ENCODE data around the gene CACNA1I.

The CACNA1I gene

GRCh38 chr22:39620924-39621690 is 50.6 kb downstream of the CACNA1I start:
- FAIRE-seq = no peak
- DNase-seq (ENCODE audit: insufficient read length) = no peak

GRCh38 chr22:39621826-39622225 is 51.3 kb downstream of the CACNA1I start:
- DNase-seq (ENCODE audit: insufficient read length) (no peak), FAIRE-seq (no peak)
- TF ChIP-seq TAF1 (IDR thresholded peaks at IDR 0.05; ENCODE audit: borderline replicate concordance, low read depth, low read length) (no peak), POLR2AphosphoS5 (IDR thresholded peaks at IDR 0.05; ENCODE audit: low read depth, low read length) (no peak), POLR2A (IDR thresholded peaks at IDR 0.05; ENCODE audit: low read depth, low read length) (no peak)

More at GRCh38 chr22:39620924-39621690, 50.6 kb downstream of the CACNA1I start:
- TF ChIP-seq POLR2AphosphoS5 (IDR thresholded peaks at IDR 0.05; ENCODE audit: low read depth, low read length) (no peak), POLR2A (IDR thresholded peaks at IDR 0.05; ENCODE audit: low read depth, low read length) (no peak), TAF1 (IDR thresholded peaks at IDR 0.05; ENCODE audit: borderline replicate concordance, low read depth, low read length) (no peak)

GRCh38 chr22:39622881-39623367 is 52.4 kb downstream of the CACNA1I start:
- DNase-seq (ENCODE audit: insufficient read length) (peak; percentile 55), FAIRE-seq (no peak)
- TF ChIP-seq POLR2A (IDR thresholded peaks at IDR 0.05; ENCODE audit: low read depth, low read length) (no peak), POLR2AphosphoS5 (IDR thresholded peaks at IDR 0.05; ENCODE audit: low read depth, low read length) (no peak), TAF1 (IDR thresholded peaks at IDR 0.05; ENCODE audit: borderline replicate concordance, low read depth, low read length) (no peak)

GRCh38 chr22:39623603-39624500 is 53.3 kb downstream of the CACNA1I start:
- no peak for FAIRE-seq

GRCh38 chr22:39624501-39624821 is 53.9 kb downstream of the CACNA1I start:
- DNase-seq (ENCODE audit: insufficient read length) (no peak), FAIRE-seq (no peak)
- TF ChIP-seq POLR2A (IDR thresholded peaks at IDR 0.05; ENCODE audit: low read depth, low read length) = no peak
- TF ChIP-seq TAF1 (IDR thresholded peaks at IDR 0.05; ENCODE audit: borderline replicate concordance, low read depth, low read length) = no peak
- no peak for TF ChIP-seq POLR2AphosphoS5 (IDR thresholded peaks at IDR 0.05; ENCODE audit: low read depth, low read length)

More at GRCh38 chr22:39623603-39624500, 53.3 kb downstream of the CACNA1I start:
- TF ChIP-seq TAF1 (IDR thresholded peaks at IDR 0.05; ENCODE audit: borderline replicate concordance, low read depth, low read length) (no peak), POLR2AphosphoS5 (IDR thresholded peaks at IDR 0.05; ENCODE audit: low read depth, low read length) (no peak), POLR2A (IDR thresholded peaks at IDR 0.05; ENCODE audit: low read depth, low read length) (no peak)
- DNase-seq (ENCODE audit: insufficient read length) = no peak

- no peak for TF ChIP-seq POLR2A (IDR thresholded peaks at IDR 0.05; ENCODE audit: low read depth, low read length)
- TF ChIP-seq TAF1 (IDR thresholded peaks at IDR 0.05; ENCODE audit: borderline replicate concordance, low read depth, low read length) = no peak
- TF ChIP-seq POLR2AphosphoS5 (IDR thresholded peaks at IDR 0.05; ENCODE audit: low read depth, low read length) = no peak
- FAIRE-seq (no peak), DNase-seq (ENCODE audit: insufficient read length) (no peak)
These were observed 55.3 kb downstream of the CACNA1I start for GRCh38 chr22:39625569-39626537.

GRCh38 chr22:39627208-39627607 is 56.7 kb downstream of the CACNA1I start:
- DNase-seq (ENCODE audit: insufficient read length) = no peak
- no peak for FAIRE-seq

GRCh38 chr22:39627865-39628562 is 57.5 kb downstream of the CACNA1I start:
- TF ChIP-seq POLR2AphosphoS5 (IDR thresholded peaks at IDR 0.05; ENCODE audit: low read depth, low read length) = no peak
- no peak for TF ChIP-seq POLR2A (IDR thresholded peaks at IDR 0.05; ENCODE audit: low read depth, low read length)
- TF ChIP-seq TAF1 (IDR thresholded peaks at IDR 0.05; ENCODE audit: borderline replicate concordance, low read depth, low read length) = no peak
- DNase-seq (ENCODE audit: insufficient read length) = no peak
- no peak for FAIRE-seq

More at GRCh38 chr22:39627208-39627607, 56.7 kb downstream of the CACNA1I start:
- TF ChIP-seq POLR2AphosphoS5 (IDR thresholded peaks at IDR 0.05; ENCODE audit: low read depth, low read length) (no peak), TAF1 (IDR thresholded peaks at IDR 0.05; ENCODE audit: borderline replicate concordance, low read depth, low read length) (no peak), POLR2A (IDR thresholded peaks at IDR 0.05; ENCODE audit: low read depth, low read length) (no peak)

GRCh38 chr22:39628563-39629080 is 58.1 kb downstream of the CACNA1I start:
- no peak for FAIRE-seq

GRCh38 chr22:39629851-39630250 is 59.3 kb downstream of the CACNA1I start:
- FAIRE-seq = no peak
- DNase-seq (ENCODE audit: insufficient read length) = no peak
- TF ChIP-seq POLR2A (IDR thresholded peaks at IDR 0.05; ENCODE audit: low read depth, low read length) = no peak

More at GRCh38 chr22:39628563-39629080, 58.1 kb downstream of the CACNA1I start:
- no peak for DNase-seq (ENCODE audit: insufficient read length)
- no peak for TF ChIP-seq TAF1 (IDR thresholded peaks at IDR 0.05; ENCODE audit: borderline replicate concordance, low read depth, low read length)
- TF ChIP-seq POLR2A (IDR thresholded peaks at IDR 0.05; ENCODE audit: low read depth, low read length) = no peak
- no peak for TF ChIP-seq POLR2AphosphoS5 (IDR thresholded peaks at IDR 0.05; ENCODE audit: low read depth, low read length)
